Left ventricle myocardium inferior (tissue), 1 donor: ENCODE results near the gene CD93. TPM values are rescaled to one million over a fixed set of nuclear protein-coding genes. Genes with fewer than 3 reads are reported as not detected.

Experiments used
- DNase-seq: peaks from one replicate; pipeline ENCODE4 v3.0.0-alpha.2; 2020
- H3K27ac ChIP-seq: fragments of 200-600 bp; replicated peaks from 2 replicates; pipeline ENCODE4 v1.8.0; 2021
- H3K27me3 ChIP-seq: fragments of 200-600 bp; 2 replicates; pipeline ENCODE4 v1.8.0; 2021; ENCODE audit warnings: low read depth
- H3K36me3 ChIP-seq: fragments of 200-600 bp; 2 replicates; pipeline ENCODE4 v1.8.0; 2021
- H3K4me1 ChIP-seq: fragments of 200-600 bp; 2 replicates; pipeline ENCODE4 v1.8.0; 2021
- H3K4me3 ChIP-seq: fragments of 200-600 bp; 2 replicates; pipeline ENCODE4 v1.8.0; 2021; ENCODE audit warnings: mild to moderate bottlenecking, moderate library complexity
- H3K9me3 ChIP-seq: fragments of 200-600 bp; replicated peaks from 2 replicates; pipeline ENCODE4 v1.8.0; 2021
- CTCF ChIP-seq: fragments of 200-600 bp; IDR thresholded peaks from 2 replicates; pipeline ENCODE4 v1.8.0; 2021; ENCODE audit warnings: antibody characterized with exemption, mild to moderate bottlenecking, borderline replicate concordance
- intact Hi-C: fragments of 100-400 bp; cut with micrococcal nuclease; formaldehyde crosslinking; loops from one replicate; pipeline ENCODE4 v1.11.0; 2022
- total RNA-seq: library from RNA; stranded (reverse); fragmentation: NEBNext Ultra II Directional; extraction: Animal tissue kit (Norgen Biotek cat#: 25700); gene quantifications from one replicate; pipeline ENCODE4 v1.2.1, GENCODE V29; 2021
- donor health status: DM: no; HTN: yes; CAD: no; lungs with severe emphysema.

The CD93 gene
- total RNA-seq, 1 donor from 2014 or later, result 35.7 TPM

GRCh38 chr20:23118766-23119165 is 32.6 kb upstream of the CD93 start:
- H3K27me3 ChIP-seq, result peaks cover 5% of the 10 kb centered on the region
- no peaks in the 10 kb centered on the region for H3K9me3 ChIP-seq
- no peak for DNase-seq
- no peak overlapping the region for H3K4me3 ChIP-seq
- no peaks in the 10 kb centered on the region for H3K36me3 ChIP-seq
- H3K4me1 ChIP-seq, result peaks cover 43% of the 10 kb centered on the region
- TF ChIP-seq CTCF, result no peak
- intact Hi-C loops, result no loop called here
- H3K27ac ChIP-seq, result peak overlapping the region; percentile 86

- TF ChIP-seq CTCF, result no peak
- no peak overlapping the region for H3K27ac ChIP-seq
- no peaks in the 10 kb centered on the region for H3K9me3 ChIP-seq
- H3K4me1 ChIP-seq, result peaks cover 47% of the 10 kb centered on the region
- H3K27me3 ChIP-seq, result peaks cover 5% of the 10 kb centered on the region
- intact Hi-C loops, result no loop called here
- DNase-seq, result no peak
- H3K4me3 ChIP-seq, result no peak overlapping the region
- H3K36me3 ChIP-seq, result no peaks in the 10 kb centered on the region
Measured at GRCh38 chr20:23118144-23118543, 32.0 kb upstream of the CD93 start.

- no peaks in the 10 kb centered on the region for H3K36me3 ChIP-seq
- H3K4me3 ChIP-seq, result no peak overlapping the region
- no peak for TF ChIP-seq CTCF
- peaks cover 5% of the 10 kb centered on the region for H3K27me3 ChIP-seq
- intact Hi-C loops, result no loop called here
- peaks cover 47% of the 10 kb centered on the region for H3K4me1 ChIP-seq
- DNase-seq, result no peak
- no peaks in the 10 kb centered on the region for H3K9me3 ChIP-seq
- no peak overlapping the region for H3K27ac ChIP-seq
Measured at GRCh38 chr20:23117738-23118137, 31.6 kb upstream of the CD93 start.

GRCh38 chr20:23116311-23117089 is 30.4 kb upstream of the CD93 start:
- no peaks in the 10 kb centered on the region for H3K9me3 ChIP-seq
- peaks cover 43% of the 10 kb centered on the region for H3K4me1 ChIP-seq
- intact Hi-C loops, result no loop called here

GRCh38 chr20:23115822-23116221 is 29.7 kb upstream of the CD93 start:
- intact Hi-C loops, result no loop called here
- Histone ChIP-seq H3K27me3 (peaks cover 5% of the 10 kb centered on the region), H3K9me3 (no peaks in the 10 kb centered on the region), H3K4me3 (no peak overlapping the region), H3K36me3 (no peaks in the 10 kb centered on the region), H3K27ac (peak overlapping the region; percentile 34), H3K4me1 (peaks cover 39% of the 10 kb centered on the region)
- DNase-seq, result no peak
- TF ChIP-seq CTCF, result no peak

More at GRCh38 chr20:23116311-23117089, 30.4 kb upstream of the CD93 start:
- Histone ChIP-seq H3K36me3 (no peaks in the 10 kb centered on the region), H3K27ac (peak overlapping the region; percentile 34), H3K4me3 (no peak overlapping the region), H3K27me3 (peaks cover 5% of the 10 kb centered on the region)
- no peak for TF ChIP-seq CTCF
- no peak for DNase-seq
